GM19455 (cell line): Measurements from ENCODE around the gene CNPY3.
"Not testable (repeated sequence)": the region's sequence is repeated elsewhere in the genome, so short reads cannot be mapped to it uniquely, and the experiment has no call there.

Experiments
- ATAC-seq: cut with Tn5 transposase; IDR thresholded peaks from one replicate; pipeline ENCODE4 v1.9.1; 2021; ENCODE audit not compliant: unreplicated experiment

The CNPY3 gene

GRCh38 chr6:42914546-42914945 lies 14.7 kb upstream of the CNPY3 start:
- ATAC-seq: no peak

GRCh38 chr6:42915732-42916131 lies 13.5 kb upstream of the CNPY3 start, which contains the start of gene PTCRA:
Gene PTCRA (plus strand): TSS chr6:42916053. CDS start chr6:42916070, 17 bp downstream.
- no peak for ATAC-seq

- ATAC-seq: no peak
Measured at GRCh38 chr6:42916288-42916687, 13.0 kb upstream of the CNPY3 start.

GRCh38 chr6:42921801-42922200 lies 7.5 kb upstream of the CNPY3 start:
- no peak for ATAC-seq

GRCh38 chr6:42923666-42924065 lies 5.6 kb upstream of the CNPY3 start:
- no peak for ATAC-seq

- ATAC-seq: no peak
Measured at GRCh38 chr6:42925248-42925857, 3.9 kb upstream of the CNPY3 start.

- peak; percentile 46 for ATAC-seq
Measured at GRCh38 chr6:42929821-42930360, 611 bp downstream of the CNPY3 start.

GRCh38 chr6:42932412-42932811 lies 3.1 kb downstream of the CNPY3 start:
- no peak for ATAC-seq

- no peak for ATAC-seq
Measured at GRCh38 chr6:42933205-42933604, 3.9 kb downstream of the CNPY3 start.

- no peak for ATAC-seq
Measured at GRCh38 chr6:42935322-42935721, 6.0 kb downstream of the CNPY3 start.

- no peak for ATAC-seq
Measured at GRCh38 chr6:42936398-42936797, 7.1 kb downstream of the CNPY3 start.

GRCh38 chr6:42937548-42938427 lies 8.5 kb downstream of the CNPY3 start:
- ATAC-seq: no peak

GRCh38 chr6:42938428-42938796 lies 9.1 kb downstream of the CNPY3 start:
- ATAC-seq: no peak

GRCh38 chr6:42938987-42939809 lies 9.9 kb downstream of the CNPY3 start:
- no peak for ATAC-seq

- no peak for ATAC-seq
Measured at GRCh38 chr6:42939810-42940167, 10.5 kb downstream of the CNPY3 start.

GRCh38 chr6:42940493-42941045 lies 11.3 kb downstream of the CNPY3 start:
- no peak for ATAC-seq

GRCh38 chr6:42941356-42941755 lies 12.1 kb downstream of the CNPY3 start:
- ATAC-seq: not testable (repeated sequence)

GRCh38 chr6:42942444-42942843 lies 13.2 kb downstream of the CNPY3 start:
- no peak for ATAC-seq

GRCh38 chr6:42947950-42948349 lies 18.7 kb downstream of the CNPY3 start:
- ATAC-seq: no peak

- ATAC-seq: no peak
Measured at GRCh38 chr6:42952389-42952788, 23.1 kb downstream of the CNPY3 start.

- ATAC-seq: not testable (repeated sequence)
Measured at GRCh38 chr6:42954405-42954804, 25.1 kb downstream of the CNPY3 start.
